VCaP (cell line): ENCODE data around the gene PLXNC1.

Experiments used
- H3K27ac ChIP-seq: fragments of 450-650 bp; 2 replicates; pipeline ENCODE4 v1.5.1; 2017
- CTCF ChIP-seq: fragments of 450-650 bp; conservative IDR thresholded peaks from 2 replicates; pipeline ENCODE4 v1.5.1; 2017; ENCODE audit warnings: mild to moderate bottlenecking, moderate library complexity

Gene PLXNC1

GRCh38 chr12:94207849-94208621, 59.7 kb downstream of the PLXNC1 start:
- TF ChIP-seq CTCF: no peak

GRCh38 chr12:94208622-94208966, 60.2 kb downstream of the PLXNC1 start:
- no peak overlapping the region for H3K27ac ChIP-seq
- TF ChIP-seq CTCF: no peak

More at GRCh38 chr12:94207849-94208621, 59.7 kb downstream of the PLXNC1 start:
- H3K27ac ChIP-seq: no peak overlapping the region

- TF ChIP-seq CTCF: no peak
Measured at GRCh38 chr12:94209240-94209639, 60.9 kb downstream of the PLXNC1 start.

GRCh38 chr12:94211021-94211420, 62.6 kb downstream of the PLXNC1 start:
- TF ChIP-seq CTCF: no peak
- no peak overlapping the region for H3K27ac ChIP-seq

More at GRCh38 chr12:94209240-94209639, 60.9 kb downstream of the PLXNC1 start:
- H3K27ac ChIP-seq: no peak overlapping the region

- no peak overlapping the region for H3K27ac ChIP-seq
- no peak for TF ChIP-seq CTCF
Measured at GRCh38 chr12:94218233-94218632, 69.9 kb downstream of the PLXNC1 start.

GRCh38 chr12:94219622-94220302, 71.4 kb downstream of the PLXNC1 start:
- TF ChIP-seq CTCF: no peak

GRCh38 chr12:94220804-94221203, 72.4 kb downstream of the PLXNC1 start:
- TF ChIP-seq CTCF: no peak
- no peak overlapping the region for H3K27ac ChIP-seq

More at GRCh38 chr12:94219622-94220302, 71.4 kb downstream of the PLXNC1 start:
- no peak overlapping the region for H3K27ac ChIP-seq
